Measurements from ENCODE around the gene ALKAL2. TPM values are rescaled to one million over a fixed set of nuclear protein-coding genes. Genes with fewer than 3 reads are reported as not detected.

The ALKAL2 gene
- total and polyA plus RNA-seq, 8 donors, result 21.2 to 93.6 (median 38.1) TPM

DNA sequence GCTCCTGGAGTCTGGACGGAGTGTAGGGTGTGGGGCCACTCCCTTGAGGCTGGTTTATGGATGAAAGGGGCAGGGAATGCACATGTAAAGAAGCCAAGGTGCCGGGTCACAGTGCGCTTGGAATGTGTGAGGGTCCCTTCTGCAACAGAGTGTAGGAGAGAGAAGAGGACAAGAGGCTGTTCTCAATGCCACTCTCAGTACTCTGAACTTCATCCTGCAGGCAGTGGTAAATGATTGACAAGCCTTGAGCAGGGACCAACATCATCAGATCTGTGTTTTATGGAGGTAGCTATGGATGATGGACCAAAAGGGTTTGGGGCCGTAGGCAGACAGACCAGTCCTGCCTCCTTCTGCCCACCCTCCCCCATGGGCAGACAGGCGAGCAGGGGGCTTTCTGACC is 7.2 kb upstream of the ALKAL2 start:
- FAIRE-seq (no peak), DNase-seq (no peak), ATAC-seq (no peak)
- intact Hi-C loops (cut with DNase I), result no loop called here
- WGBS, 2 donors, result 72 to 74% methylated on average over 5 of the region's 5 CpGs
- no peaks in the 10 kb centered on the region for H3K27me3 ChIP-seq
- no peak overlapping the region for H3K4me3 ChIP-seq
- H3K27ac ChIP-seq, result no peak overlapping the region
- no peaks in the 10 kb centered on the region for H3K36me3 ChIP-seq
- no peaks in the 10 kb centered on the region for H3K4me1 ChIP-seq
- no peaks in the 10 kb centered on the region for H3K9me3 ChIP-seq
- TF ChIP-seq, protein P1, sequence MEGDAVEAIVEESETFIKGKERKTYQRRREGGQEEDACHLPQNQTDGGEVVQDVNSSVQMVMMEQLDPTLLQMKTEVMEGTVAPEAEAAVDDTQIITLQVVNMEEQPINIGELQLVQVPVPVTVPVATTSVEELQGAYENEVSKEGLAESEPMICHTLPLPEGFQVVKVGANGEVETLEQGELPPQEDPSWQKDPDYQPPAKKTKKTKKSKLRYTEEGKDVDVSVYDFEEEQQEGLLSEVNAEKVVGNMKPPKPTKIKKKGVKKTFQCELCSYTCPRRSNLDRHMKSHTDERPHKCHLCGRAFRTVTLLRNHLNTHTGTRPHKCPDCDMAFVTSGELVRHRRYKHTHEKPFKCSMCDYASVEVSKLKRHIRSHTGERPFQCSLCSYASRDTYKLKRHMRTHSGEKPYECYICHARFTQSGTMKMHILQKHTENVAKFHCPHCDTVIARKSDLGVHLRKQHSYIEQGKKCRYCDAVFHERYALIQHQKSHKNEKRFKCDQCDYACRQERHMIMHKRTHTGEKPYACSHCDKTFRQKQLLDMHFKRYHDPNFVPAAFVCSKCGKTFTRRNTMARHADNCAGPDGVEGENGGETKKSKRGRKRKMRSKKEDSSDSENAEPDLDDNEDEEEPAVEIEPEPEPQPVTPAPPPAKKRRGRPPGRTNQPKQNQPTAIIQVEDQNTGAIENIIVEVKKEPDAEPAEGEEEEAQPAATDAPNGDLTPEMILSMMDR (IDR thresholded peaks at IDR 0.05), result no peak

DNA sequence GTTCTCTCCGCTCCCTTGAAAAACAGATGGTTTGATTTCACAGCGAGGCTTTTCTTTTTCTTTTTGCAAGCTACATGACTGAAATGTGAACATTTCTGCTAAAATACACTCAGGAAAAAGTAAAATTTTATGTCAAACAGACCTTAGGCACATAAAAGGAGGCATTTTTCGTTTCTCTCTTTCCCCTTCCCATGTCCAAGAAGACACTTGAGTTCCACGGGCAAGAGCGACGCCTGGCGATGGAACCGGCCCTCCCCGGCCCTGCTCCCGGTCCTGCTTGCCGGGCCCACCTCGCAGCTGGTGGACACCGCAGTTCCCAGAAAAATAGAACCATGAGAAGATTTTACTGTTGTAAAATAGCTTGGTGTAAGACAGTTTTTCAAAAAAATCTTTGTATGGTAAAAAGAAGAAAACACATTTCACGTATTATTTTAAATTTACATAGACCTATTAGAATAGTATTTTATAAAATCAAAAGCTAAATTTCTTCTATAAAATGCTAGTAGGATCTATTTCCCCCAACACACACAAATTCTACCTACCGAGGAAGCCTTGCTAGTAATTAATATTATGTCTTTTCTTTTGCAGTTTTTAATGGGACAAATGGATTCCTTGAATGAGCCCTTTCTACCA is 2.3 kb upstream of the ALKAL2 start:
- Histone ChIP-seq H3K9me3 (no peaks in the 10 kb centered on the region), H3K27ac (peak overlapping the region; percentile 65 to 86 (median 74)), H3K36me3 (no peaks in the 10 kb centered on the region), H3K4me3 (peak overlapping the region; percentile 29 to 69 (median 46)), H3K4me1 (no peaks in the 10 kb centered on the region), H3K27me3 (no peaks in the 10 kb centered on the region)
- intact Hi-C loops (cut with DNase I), result no loop called here
- TF ChIP-seq, protein P1 (IDR thresholded peaks at IDR 0.05), result peak; percentile 52 to 69 (median 66)
- ATAC-seq, result peak; percentile 73 to 88 (median 84)
- FAIRE-seq, result no peak
- peak; percentile 79 to 89 (median 82) for DNase-seq
- whole genome bisulfite sequencing, 2 donors, result 3 to 5% methylated on average over 15 of the region's 15 CpGs

DNA sequence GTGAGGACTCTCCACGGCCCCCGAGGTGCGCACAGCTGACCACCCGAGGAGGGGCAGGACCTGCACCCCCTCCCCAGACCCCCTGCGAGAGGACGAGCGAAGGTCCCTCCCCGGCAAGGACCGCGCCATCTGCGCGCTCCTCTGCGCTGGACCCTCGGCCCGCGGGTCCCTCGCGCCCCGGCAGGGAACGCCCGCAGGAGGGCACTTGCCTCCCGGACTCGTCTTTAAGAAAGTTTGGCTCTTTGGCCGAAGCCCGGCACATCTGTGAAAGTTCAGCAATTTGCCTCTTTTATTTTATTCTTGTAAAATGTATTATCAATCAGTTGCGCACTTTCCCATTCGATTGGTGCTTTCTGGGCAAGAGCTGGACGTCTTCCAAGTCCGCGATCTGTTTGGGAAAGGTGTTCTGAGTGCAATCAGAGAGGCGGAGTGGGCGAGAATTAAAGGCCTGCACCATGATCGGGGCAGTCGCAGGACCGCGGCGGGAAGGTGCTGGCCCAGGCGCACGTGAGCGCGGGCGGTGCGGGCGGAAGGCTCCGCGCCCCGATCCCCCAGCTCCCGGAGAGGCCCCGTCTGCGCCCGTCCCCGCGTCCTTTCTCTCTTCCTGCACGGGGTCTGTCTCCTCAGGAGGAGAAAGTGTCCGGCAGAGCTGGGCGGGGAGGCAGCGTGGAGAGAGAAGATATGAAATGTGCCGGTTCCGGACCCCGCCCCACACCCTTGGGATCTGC is 1.6 kb upstream of the ALKAL2 start:
- DNase-seq (peak; percentile 52 to 84 (median 70)), ATAC-seq (peak; percentile 50 to 74 (median 67)), FAIRE-seq (no peak)
- TF ChIP-seq, protein P1 (IDR thresholded peaks at IDR 0.05), result no peak
- intact Hi-C loops (cut with DNase I), result loop anchor here in 1 of 3 donors (5.0 kb wide), 1 partner anchor 117 kb away; no protein-coding TSS in a partner anchor
- peak overlapping the region; percentile 29 to 69 (median 46) for H3K4me3 ChIP-seq
- H3K36me3 ChIP-seq, result no peaks in the 10 kb centered on the region
- no peaks in the 10 kb centered on the region for H3K4me1 ChIP-seq
- H3K27me3 ChIP-seq, result no peaks in the 10 kb centered on the region
- H3K9me3 ChIP-seq, result no peaks in the 10 kb centered on the region
- WGBS, 2 donors, result 1% methylated on average over 60 of the region's 60 CpGs
- peak overlapping the region; percentile 65 to 86 (median 74) for H3K27ac ChIP-seq

DNA sequence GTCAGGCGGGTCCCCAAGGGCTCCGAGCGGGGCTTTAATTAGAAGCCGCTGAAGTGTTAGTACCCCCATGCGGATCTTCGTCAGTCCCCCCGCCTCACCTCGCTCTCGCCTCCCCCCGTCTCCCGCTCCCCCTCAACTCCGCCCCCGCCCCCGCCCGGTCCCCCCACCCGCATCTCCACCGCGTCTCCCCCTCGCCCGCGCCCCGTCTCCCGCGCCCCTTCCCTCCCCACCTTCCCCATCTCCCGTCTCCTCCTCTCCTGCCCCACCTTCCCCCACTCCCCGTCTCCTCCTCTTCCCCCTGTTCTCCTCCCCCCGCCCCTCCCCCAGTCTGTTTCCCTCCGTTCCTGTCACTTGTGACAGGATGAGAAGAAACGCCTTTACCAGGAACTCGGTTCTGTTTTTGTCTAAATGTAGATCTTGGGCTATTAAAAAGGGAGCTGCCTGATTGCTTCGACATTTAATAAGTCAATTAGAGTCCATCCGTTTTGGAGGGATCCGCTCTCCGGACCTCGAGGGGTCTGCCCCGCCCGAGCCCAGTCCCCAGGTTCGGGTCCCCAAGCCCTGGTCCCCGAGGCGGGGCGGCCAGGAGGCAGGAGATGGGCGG is 969 bp upstream of the ALKAL2 start:
- Histone ChIP-seq H3K4me3 (peak overlapping the region; percentile 44 to 69 (median 46)), H3K4me1 (no peaks in the 10 kb centered on the region), H3K36me3 (no peaks in the 10 kb centered on the region), H3K27me3 (no peaks in the 10 kb centered on the region), H3K27ac (peak overlapping the region; percentile 75 to 91 (median 87)), H3K9me3 (no peaks in the 10 kb centered on the region)
- ATAC-seq (peak; percentile 25 to 44 (median 37)), FAIRE-seq (no peak), DNase-seq (peak in 5 of 6 donors; percentile 53 to 76 (median 66))
- intact Hi-C loops (cut with DNase I), result loop anchor here in 1 of 3 donors (5.0 kb wide), 1 partner anchor 117 kb away; no protein-coding TSS in a partner anchor
- TF ChIP-seq, protein P1 (IDR thresholded peaks at IDR 0.05), result no peak
- 3% methylated on average over 25 to 41 of the region's 42 CpGs for WGBS, 2 donors

All from pancreas (tissue), 10 donors.